SK-N-SH (cell line): Measurements from ENCODE around the gene CEP170B. TPM values are rescaled to one million over a fixed set of nuclear protein-coding genes. Genes with fewer than 3 reads are reported as not detected.

Experiments used
- CTCF ChIA-PET: fragments of 300-600, 350-600 bp; formaldehyde crosslinking; extraction: SDS; loops from one replicate; lab custom pipeline; 2021; lab: Yijun Ruan, JAX
- POLR2A ChIA-PET: fragments of 350-600 bp; sonication (Branson Sonifier 250); formaldehyde crosslinking; extraction: SDS; loops from one replicate; lab custom pipeline; 2020; ENCODE audit warnings: antibody characterized with exemption, inconsistent platforms; lab: Yijun Ruan, JAX
- DNase-seq: peaks from one replicate; pipeline ENCODE4 v3.0.0; 2012
- H2AFZ ChIP-seq: fragments of 200-600 bp; sonication (generic); 2 replicates; pipeline ENCODE4 v1.8.1; 2016; ENCODE audit warnings: antibody characterized with exemption, mild to moderate bottlenecking, low read depth
- H3F3A ChIP-seq: fragments of 200-600 bp; sonication (generic); replicated peaks from 2 replicates; pipeline ENCODE3; 2016; ENCODE audit warnings: antibody characterized with exemption, mild to moderate bottlenecking; ENCODE audit not compliant: insufficient read depth
- H3K27ac ChIP-seq, 2 experiments: fragments of 200-500 bp in 1 of 2; fragments of 200-600 bp in 1 of 2; sonication (Bioruptor generic) in 1 of 2; sonication (generic), shearing (Covaris generic) in 1 of 2; 2 replicates each; pipeline versions ENCODE4 v1.5.1 to v1.6.1; 2014 to 2016; ENCODE audit warnings: low read depth in 2 of 2, inconsistent platforms in 1 of 2, low read length in 1 of 2, mild to moderate bottlenecking in 1 of 2, mixed read lengths in 1 of 2
- H3K27me3 ChIP-seq: fragments of 200-600 bp; sonication (generic), shearing (Covaris generic); 2 replicates; pipeline ENCODE4 v1.6.1; 2016; ENCODE audit warnings: mixed run types; ENCODE audit not compliant: insufficient read depth
- H3K36me3 ChIP-seq, 2 experiments: fragments of 200-500 bp in 1 of 2; fragments of 200-600 bp in 1 of 2; sonication (Bioruptor generic) in 1 of 2; sonication (generic) in 1 of 2; replicated peaks in 1 of 2; 2 replicates each; pipeline versions ENCODE3 to v1.5.1; 2014 to 2016; ENCODE audit warnings: low read length in 1 of 2, mild to moderate bottlenecking in 1 of 2; ENCODE audit not compliant: insufficient read depth in 2 of 2, control insufficient read depth in 1 of 2
- H3K4me1 ChIP-seq, 2 experiments: fragments of 200-500 bp in 1 of 2; fragments of 200-600 bp in 1 of 2; sonication (Bioruptor generic) in 1 of 2; sonication (generic), shearing (Covaris generic) in 1 of 2; 2 replicates each; pipeline versions ENCODE4 v1.5.1 to v1.6.1; 2014 to 2016; ENCODE audit warnings: low read depth in 1 of 2, low read length in 1 of 2, mixed run types in 1 of 2; ENCODE audit not compliant: insufficient read depth in 2 of 2, control insufficient read depth in 1 of 2
- H3K4me2 ChIP-seq: fragments of 200-600 bp; sonication (generic), shearing (Covaris generic); 2 replicates; pipeline ENCODE4 v1.6.1; 2017; ENCODE audit warnings: mixed run types
- H3K4me3 ChIP-seq, 2 experiments: fragments of 200-500 bp in 1 of 2; fragments of 200-600 bp in 1 of 2; sonication (Bioruptor generic) in 1 of 2; sonication (generic), shearing (Covaris generic) in 1 of 2; 2 replicates each; pipeline versions ENCODE4 v1.5.1 to v1.8.1; 2014 to 2016; ENCODE audit warnings: low read depth in 2 of 2, inconsistent platforms in 1 of 2, low read length in 1 of 2, mild to moderate bottlenecking in 1 of 2, mixed read lengths in 1 of 2, moderate library complexity in 1 of 2
- H3K79me2 ChIP-seq: fragments of 200-600 bp; sonication (generic); 2 replicates; pipeline ENCODE4 v1.8.1; 2017; ENCODE audit warnings: mild to moderate bottlenecking; ENCODE audit not compliant: insufficient read depth
- H3K9ac ChIP-seq: fragments of 200-600 bp; sonication (generic); 2 replicates; pipeline ENCODE4 v1.6.1; 2017; ENCODE audit warnings: mixed run types
- H3K9me2 ChIP-seq: fragments of 200-600 bp; sonication (generic); 2 replicates; pipeline ENCODE4 v1.6.1; 2017; ENCODE audit warnings: mixed run types
- H3K9me3 ChIP-seq: fragments of 200-600 bp; sonication (generic); 2 replicates; pipeline ENCODE4 v1.6.1; 2017; ENCODE audit warnings: mixed run types, mild to moderate bottlenecking, moderate library complexity
- H4K20me1 ChIP-seq: fragments of 200-600 bp; sonication (generic); 2 replicates; pipeline ENCODE4 v1.6.1; 2017; ENCODE audit warnings: mild to moderate bottlenecking, mixed run types; ENCODE audit not compliant: insufficient read depth
- CHD2 ChIP-seq: fragments of 150-350 bp; IDR thresholded peaks from 2 replicates; pipeline ENCODE4 v1.6.1; 2018; ENCODE audit warnings: low read length; ENCODE audit not compliant: partially characterized antibody
- EP300 ChIP-seq, 2 experiments: IDR thresholded peaks; 2 replicates each; pipeline versions ENCODE4 v1.4.0 to v1.6.1; 2012; ENCODE audit warnings: borderline replicate concordance in 1 of 2, low read depth in 1 of 2, low read length in 1 of 2
- FOXJ3 ChIP-seq: sonication (generic); formaldehyde crosslinking; IDR thresholded peaks from 2 replicates; pipeline ENCODE4 v1.5.1; 2020; ENCODE audit warnings: mild to moderate bottlenecking, missing genetic modification reagents
- FOXM1 ChIP-seq: IDR thresholded peaks from 2 replicates; pipeline ENCODE4 v1.4.0; 2012; ENCODE audit warnings: low read depth, mild to moderate bottlenecking
- GABPA ChIP-seq: IDR thresholded peaks from 2 replicates; pipeline ENCODE4 v1.4.0; 2012; ENCODE audit warnings: low read depth, mild to moderate bottlenecking
- IRF3 ChIP-seq: fragments of 150-350 bp; IDR thresholded peaks from 2 replicates; pipeline ENCODE4 v1.6.1; 2016; ENCODE audit warnings: mild to moderate bottlenecking, low read depth, low read length
- JUND ChIP-seq: IDR thresholded peaks from 2 replicates; pipeline ENCODE4 v1.4.0; 2012
- MAX ChIP-seq: IDR thresholded peaks from 2 replicates; pipeline ENCODE4 v1.4.0; 2012; ENCODE audit warnings: low read depth
- NFIC ChIP-seq: IDR thresholded peaks from 2 replicates; pipeline ENCODE4 v1.4.0; 2012; ENCODE audit warnings: borderline replicate concordance
- PBX3 ChIP-seq: IDR thresholded peaks from 2 replicates; pipeline ENCODE4; 2012
- POLR2AphosphoS5 ChIP-seq: IDR thresholded peaks from 2 replicates; pipeline ENCODE4 v1.6.1; 2012; ENCODE audit warnings: low read depth, low read length
- RAD21 ChIP-seq: IDR thresholded peaks from 2 replicates; pipeline ENCODE4 v1.6.1; 2012; ENCODE audit warnings: mild to moderate bottlenecking, low read length
- RCOR1 ChIP-seq: fragments of 150-350 bp; IDR thresholded peaks from 2 replicates; pipeline ENCODE4 v1.6.1; 2017; ENCODE audit warnings: antibody characterized with exemption, low read length
- REST ChIP-seq: IDR thresholded peaks from 2 replicates; pipeline ENCODE4 v1.6.1; 2012; ENCODE audit warnings: mild to moderate bottlenecking, low read depth, low read length, moderate library complexity
- RXRA ChIP-seq: IDR thresholded peaks from 2 replicates; pipeline ENCODE4 v1.4.0; 2012; ENCODE audit warnings: low read depth, mild to moderate bottlenecking, borderline replicate concordance
- TAF1 ChIP-seq: IDR thresholded peaks from 2 replicates; pipeline ENCODE4 v1.6.1; 2012; ENCODE audit warnings: low read depth, mild to moderate bottlenecking, low read length, moderate library complexity, borderline replicate concordance
- TEAD4 ChIP-seq: IDR thresholded peaks from 2 replicates; pipeline ENCODE4 v1.4.0; 2012; ENCODE audit warnings: mild to moderate bottlenecking, borderline replicate concordance; ENCODE audit not compliant: insufficient read depth
- USF2 ChIP-seq: fragments of 150-350 bp; IDR thresholded peaks from 2 replicates; pipeline ENCODE4 v1.6.1; 2017; ENCODE audit warnings: antibody characterized with exemption, low read length, low read depth, borderline replicate concordance
- YY1 ChIP-seq: IDR thresholded peaks from 2 replicates; pipeline ENCODE4 v1.4.0; 2012; ENCODE audit warnings: low read depth, mild to moderate bottlenecking
- ZBTB33 ChIP-seq: IDR thresholded peaks from 2 replicates; pipeline ENCODE4 v1.4.0; 2012; ENCODE audit warnings: low read depth, borderline replicate concordance
- WGBS: methylation state at CpG from one replicate; pipeline ENCODE4 v1.1.6; 2017; ENCODE audit warnings: low lambda C conversion rate; 5-methylcytosine and 5-hydroxymethylcytosine counted together
- polyA plus RNA-seq, 3 experiments: library from polyadenylated mRNA; depleted of rRNA; stranded (reverse); fragments of >200 nt; gene quantifications; 2 replicates each; pipeline ENCODE4 v1.2.3, GENCODE V29; 2012

Gene CEP170B
- polyA plus RNA-seq, 1 of the 3 experiments (the other 2 are of a cell fraction): 11.0 TPM

GRCh38 chr14:104865631-104866441 lies 768 bp downstream of the CEP170B start:
- POLR2A ChIA-PET: interaction anchor here (0.6 kb wide), 1 partner anchor 31 kb away, joined by 3 read pairs; no protein-coding TSS in a partner anchor
- H3K27me3 ChIP-seq: no peaks in the 10 kb centered on the region
- H3K9me3 ChIP-seq: no peaks in the 10 kb centered on the region
- peak overlapping the region; percentile 91 for H3K9ac ChIP-seq
- TF ChIP-seq IRF3 (no peak), FOXJ3 (CRISPR knock-in tag) (no peak), CHD2 (no peak), NFIC (no peak), ZBTB33 (no peak), GABPA (no peak), TEAD4 (no peak), YY1 (no peak), USF2 (no peak), MAX (no peak), REST (no peak), POLR2AphosphoS5 (no peak), PBX3 (no peak), RXRA (no peak), JUND (no peak), TAF1 (no peak), RAD21 (no peak), RCOR1 (no peak), EP300 (IDR thresholded peaks at IDR 0.05; ENCODE audit: borderline replicate concordance in 1 of 2, low read depth in 1 of 2, low read length in 1 of 2) (no peak), FOXM1 (no peak)
- 0 out of 2 replicates have a peak overlapping the region, but pooled peaks have one; percentile 51 for H2AFZ ChIP-seq
- no peaks in the 10 kb centered on the region for H3K9me2 ChIP-seq
- CTCF ChIA-PET: interaction anchor here (0.7 to 4.5 kb wide), 7 partner anchors 13 to 180 kb away, joined by 3 to 21 read pairs (median 6); no protein-coding TSS in a partner anchor
- H3K4me3 ChIP-seq: peak overlapping the region; percentile 63 to 82
- peak overlapping the region in 1 of 2 experiments; percentile 35; a peak in 1 of 4 replicates for H3K27ac ChIP-seq
- DNase-seq: peak; percentile 80
- H3K36me3 ChIP-seq: peaks cover 0 to 3% of the 10 kb centered on the region in 2 experiments
- peaks cover 47% of the 10 kb centered on the region for H4K20me1 ChIP-seq
- H3K4me2 ChIP-seq: peak overlapping the region; percentile 98
- 7% methylated on average over 51 of the region's 68 CpGs for WGBS
- peaks cover 7 to 12% of the 10 kb centered on the region in 2 experiments; a peak in 2 of 4 replicates for H3K4me1 ChIP-seq
- H3F3A ChIP-seq: no peaks in the 10 kb centered on the region
- peaks cover 50% of the 10 kb centered on the region for H3K79me2 ChIP-seq
